Activated T-cell treated with anti-CD3 and anti-CD28 coated beads for 48 hours (primary cell): Measurements from ENCODE around the gene TCAP.

Source experiments
- DNase-seq: peaks from one replicate; pipeline ENCODE4 v3.0.0-alpha.2; 2020; ENCODE audit warnings: low read depth

Gene TCAP

GRCh38 chr17:39629494-39629880, 35.7 kb upstream of the TCAP start:
- no peak for DNase-seq

GRCh38 chr17:39629898-39630297, 35.3 kb upstream of the TCAP start:
- DNase-seq: no peak

GRCh38 chr17:39631403-39631802, 33.7 kb upstream of the TCAP start:
- DNase-seq: no peak

- no peak for DNase-seq
Observed at GRCh38 chr17:39632153-39632941, 32.8 kb upstream of the TCAP start.

GRCh38 chr17:39633570-39634183, 31.5 kb upstream of the TCAP start:
- DNase-seq: no peak

- no peak for DNase-seq
Observed at GRCh38 chr17:39634384-39634871, 30.7 kb upstream of the TCAP start.

- no peak for DNase-seq
Observed at GRCh38 chr17:39635614-39636176, 29.5 kb upstream of the TCAP start.

- DNase-seq: no peak
Observed at GRCh38 chr17:39636587-39636926, 28.6 kb upstream of the TCAP start.

GRCh38 chr17:39636927-39637736, 28.0 kb upstream of the TCAP start, which contains the start of gene STARD3:
Gene STARD3, plus strand, starts transcription at chr17:39637144. Its CDS starts 16,388 bp downstream, at chr17:39653532.
- peak; percentile 92 for DNase-seq

- DNase-seq: no peak
Observed at GRCh38 chr17:39638317-39638716, 26.8 kb upstream of the TCAP start.

GRCh38 chr17:39639043-39639442, 26.1 kb upstream of the TCAP start:
- no peak for DNase-seq

GRCh38 chr17:39639566-39640458, 25.3 kb upstream of the TCAP start:
- DNase-seq: no peak

GRCh38 chr17:39640591-39641031, 24.5 kb upstream of the TCAP start:
- no peak for DNase-seq

- no peak for DNase-seq
Observed at GRCh38 chr17:39641097-39641496, 24.1 kb upstream of the TCAP start.

- no peak for DNase-seq
Observed at GRCh38 chr17:39641883-39642282, 23.3 kb upstream of the TCAP start.

GRCh38 chr17:39642291-39643074, 22.7 kb upstream of the TCAP start:
- no peak for DNase-seq

- no peak for DNase-seq
Observed at GRCh38 chr17:39643271-39643670, 21.9 kb upstream of the TCAP start.

- DNase-seq: no peak
Observed at GRCh38 chr17:39647256-39647655, 17.9 kb upstream of the TCAP start.

- DNase-seq: no peak
Observed at GRCh38 chr17:39648616-39649366, 16.4 kb upstream of the TCAP start.

- no peak for DNase-seq
Observed at GRCh38 chr17:39650121-39650579, 15.0 kb upstream of the TCAP start.
